AG04449 (cell line): Measurements from ENCODE around the gene KPTN.

Source experiments
- CTCF ChIA-PET: fragments of 350-600 bp; formaldehyde crosslinking; extraction: SDS; loops from one replicate; lab custom pipeline; 2021; ENCODE audit warnings: antibody characterized with exemption; lab: Yijun Ruan, JAX
- POLR2A ChIA-PET: fragments of 400-600, 350-600 bp; formaldehyde crosslinking; extraction: SDS; loops from one replicate; lab custom pipeline; 2020; ENCODE audit warnings: antibody characterized with exemption, inconsistent platforms; lab: Yijun Ruan, JAX
- DNase-seq: peaks from one replicate; pipeline ENCODE4 v3.0.0-alpha.2; 2010; ENCODE audit warnings: low read depth, low spot score
- H3K4me3 ChIP-seq: 2 replicates; pipeline ENCODE4 v1.5.1; 2011; ENCODE audit warnings: low read depth, mild to moderate bottlenecking, control low read depth, low read length
- TF ChIP-seq, protein P1 (sequence below): IDR thresholded peaks from one replicate; pipeline ENCODE4 v1.5.1; 2011; ENCODE audit warnings: mild to moderate bottlenecking, moderate library complexity, low read length, control low read depth, inconsistent platforms; ENCODE audit not compliant: insufficient read depth; ENCODE audit errors: missing control alignments

The KPTN gene

DNA sequence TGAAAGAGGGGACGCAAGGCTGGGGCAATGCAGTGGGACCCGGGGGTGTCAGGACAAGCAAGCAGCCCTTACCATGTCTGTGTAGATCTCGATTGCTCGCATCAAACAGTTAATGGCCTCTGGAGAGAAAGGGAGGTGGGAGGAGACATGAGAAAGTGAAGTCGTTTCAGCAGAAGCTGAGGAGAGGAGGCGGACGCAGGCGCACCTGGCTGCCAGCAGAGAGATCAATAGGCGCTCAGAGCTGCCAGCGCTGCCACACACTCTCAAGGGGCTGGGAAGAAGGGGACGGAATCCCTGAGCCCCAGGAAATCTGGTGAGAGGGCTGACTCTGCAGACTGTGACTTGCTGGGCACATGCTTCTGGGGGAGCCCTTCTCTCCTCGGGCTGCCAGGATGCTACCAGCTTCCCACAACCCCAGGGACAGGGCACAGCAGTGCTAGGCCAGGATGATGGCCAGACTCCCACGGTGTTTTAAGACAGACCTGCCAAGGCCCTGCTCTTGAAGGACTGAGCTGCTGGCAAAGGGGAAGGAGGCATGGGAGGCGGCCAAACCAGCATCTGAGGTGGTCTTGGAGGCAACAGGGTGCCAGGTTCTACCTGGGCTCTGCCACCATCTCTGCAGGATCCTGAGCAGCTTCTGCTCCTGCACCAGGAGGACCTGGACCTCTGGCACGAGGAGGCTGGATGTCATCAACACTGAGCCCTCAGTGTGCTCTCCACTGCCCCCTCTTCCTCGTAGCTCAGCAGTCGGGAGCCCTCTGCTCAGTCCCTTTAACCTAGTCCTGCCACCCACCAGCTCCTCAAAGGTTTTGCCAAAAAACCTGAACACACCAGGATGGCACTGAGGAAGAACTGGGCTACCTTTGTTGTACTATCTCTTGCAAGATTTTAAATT is 11.7 kb upstream of the KPTN start:
- POLR2A ChIA-PET = interaction anchor here (0.8 kb wide), 1 partner anchor 20 kb away, joined by 3 read pairs; the partner anchor contains the start of gene NAPA
- CTCF ChIA-PET = interaction anchor here (1.3 to 3.8 kb wide), 2 partner anchors 12 to 62 kb away, joined by 4 to 16 read pairs; partner anchors contain the start of gene KPTN
- DNase-seq = no peak
- no peak overlapping the region for H3K4me3 ChIP-seq
- TF ChIP-seq, protein P1, sequence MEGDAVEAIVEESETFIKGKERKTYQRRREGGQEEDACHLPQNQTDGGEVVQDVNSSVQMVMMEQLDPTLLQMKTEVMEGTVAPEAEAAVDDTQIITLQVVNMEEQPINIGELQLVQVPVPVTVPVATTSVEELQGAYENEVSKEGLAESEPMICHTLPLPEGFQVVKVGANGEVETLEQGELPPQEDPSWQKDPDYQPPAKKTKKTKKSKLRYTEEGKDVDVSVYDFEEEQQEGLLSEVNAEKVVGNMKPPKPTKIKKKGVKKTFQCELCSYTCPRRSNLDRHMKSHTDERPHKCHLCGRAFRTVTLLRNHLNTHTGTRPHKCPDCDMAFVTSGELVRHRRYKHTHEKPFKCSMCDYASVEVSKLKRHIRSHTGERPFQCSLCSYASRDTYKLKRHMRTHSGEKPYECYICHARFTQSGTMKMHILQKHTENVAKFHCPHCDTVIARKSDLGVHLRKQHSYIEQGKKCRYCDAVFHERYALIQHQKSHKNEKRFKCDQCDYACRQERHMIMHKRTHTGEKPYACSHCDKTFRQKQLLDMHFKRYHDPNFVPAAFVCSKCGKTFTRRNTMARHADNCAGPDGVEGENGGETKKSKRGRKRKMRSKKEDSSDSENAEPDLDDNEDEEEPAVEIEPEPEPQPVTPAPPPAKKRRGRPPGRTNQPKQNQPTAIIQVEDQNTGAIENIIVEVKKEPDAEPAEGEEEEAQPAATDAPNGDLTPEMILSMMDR = no peak

DNA sequence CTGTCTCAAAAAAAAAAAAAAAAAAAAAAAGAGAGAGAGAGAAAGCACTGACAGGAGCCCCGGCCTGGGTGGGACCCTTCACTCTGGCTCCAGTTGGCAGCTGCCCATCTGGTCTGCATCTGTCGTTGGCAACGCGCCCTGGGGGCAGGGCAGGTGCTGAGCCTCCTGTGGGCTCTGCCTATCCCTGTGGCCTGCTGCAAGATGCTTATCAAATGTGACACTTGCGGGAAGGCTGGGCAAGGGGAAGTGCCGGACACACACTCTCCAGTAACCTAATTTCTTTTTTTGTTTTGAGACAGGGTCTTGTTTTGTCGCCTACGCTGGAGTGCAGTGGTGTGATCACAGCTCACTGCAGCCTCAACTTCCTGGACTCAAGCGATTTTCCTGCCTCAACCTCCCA is 10.7 kb upstream of the KPTN start:
- H3K4me3 ChIP-seq = no peak overlapping the region
- no peak for DNase-seq
- POLR2A ChIA-PET = interaction anchor here (0.8 kb wide), 1 partner anchor 318 kb away, joined by 4 read pairs; no protein-coding TSS in a partner anchor
- CTCF ChIA-PET = interaction anchor here (1.2 to 3.8 kb wide), 4 partner anchors 11 to 61 kb away, joined by 4 to 16 read pairs (median 6); partner anchors contain the start of genes KPTN and NAPA
- TF ChIP-seq, protein P1 = no peak

DNA sequence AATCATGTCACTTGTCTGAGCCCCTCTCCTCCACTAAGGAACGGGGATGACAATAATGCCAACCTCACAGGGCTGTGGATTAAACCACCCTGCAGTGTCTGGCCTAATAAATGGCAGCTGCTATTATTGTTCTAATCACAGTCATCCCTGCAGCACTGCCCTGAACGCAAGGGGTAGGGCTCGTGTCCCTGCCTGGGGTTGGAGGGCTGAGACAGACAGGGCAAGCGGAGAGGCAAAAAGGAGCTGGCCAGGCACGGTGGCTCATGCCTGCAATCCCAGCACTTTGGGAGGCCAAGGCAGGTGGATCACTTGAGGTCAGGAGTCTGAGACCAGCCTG is 10.2 kb upstream of the KPTN start:
- CTCF ChIA-PET = interaction anchor here (1.2 to 3.8 kb wide), 4 partner anchors 10 to 60 kb away, joined by 4 to 16 read pairs (median 6); partner anchors contain the start of genes KPTN and NAPA
- TF ChIP-seq, protein P1 = no peak
- no peak for DNase-seq
- POLR2A ChIA-PET = no interaction called here
- no peak overlapping the region for H3K4me3 ChIP-seq

DNA sequence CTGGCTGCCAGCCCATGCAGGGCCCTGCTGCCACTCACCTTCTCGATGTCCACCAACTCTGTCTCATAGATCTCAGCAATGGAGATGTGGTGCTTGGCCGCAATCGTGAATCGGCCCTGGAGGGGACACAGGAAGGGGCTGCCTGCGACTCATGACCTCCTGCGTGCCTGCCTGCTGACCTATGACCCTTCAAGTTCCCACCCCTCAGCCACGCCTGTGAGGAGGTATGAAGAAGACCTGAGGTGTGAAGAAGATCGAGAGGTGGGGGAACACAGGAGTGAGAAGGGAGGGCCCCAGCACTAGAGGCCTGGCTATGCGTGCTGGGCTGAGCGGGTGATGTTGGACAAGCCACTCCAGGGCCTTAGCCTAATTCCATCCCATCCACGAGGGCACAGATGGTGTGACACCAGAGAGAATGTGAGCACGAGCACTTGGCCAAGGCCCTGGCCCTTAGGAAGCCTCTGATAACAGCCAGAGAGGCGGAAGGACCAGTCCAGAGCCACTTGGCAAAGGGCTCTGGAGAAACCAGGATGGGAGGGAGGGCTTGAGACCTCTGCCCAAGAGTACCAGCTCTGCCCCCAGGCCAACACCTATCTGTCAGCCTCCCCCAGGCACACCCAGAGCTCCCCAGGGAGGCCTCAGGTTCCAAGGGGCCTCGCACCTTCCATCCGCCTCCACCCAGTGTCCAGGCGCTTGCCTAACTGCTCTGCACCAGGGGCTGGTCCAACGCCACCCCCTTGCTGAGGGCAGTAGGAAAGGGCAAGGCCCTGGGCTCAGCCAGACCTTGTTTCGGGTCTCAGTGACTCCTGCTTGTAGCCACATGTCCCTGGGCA is 9.6 kb upstream of the KPTN start:
- TF ChIP-seq, protein P1 = no peak
- POLR2A ChIA-PET = interaction anchor here (1.2 kb wide), 1 partner anchor 10 kb away, joined by 5 read pairs; no protein-coding TSS in a partner anchor
- DNase-seq = no peak
- no peak overlapping the region for H3K4me3 ChIP-seq
- CTCF ChIA-PET = interaction anchor here (1.2 to 3.8 kb wide), 3 partner anchors 10 to 57 kb away, joined by 5 to 16 read pairs (median 6); partner anchors contain the start of genes KPTN and NAPA

DNA sequence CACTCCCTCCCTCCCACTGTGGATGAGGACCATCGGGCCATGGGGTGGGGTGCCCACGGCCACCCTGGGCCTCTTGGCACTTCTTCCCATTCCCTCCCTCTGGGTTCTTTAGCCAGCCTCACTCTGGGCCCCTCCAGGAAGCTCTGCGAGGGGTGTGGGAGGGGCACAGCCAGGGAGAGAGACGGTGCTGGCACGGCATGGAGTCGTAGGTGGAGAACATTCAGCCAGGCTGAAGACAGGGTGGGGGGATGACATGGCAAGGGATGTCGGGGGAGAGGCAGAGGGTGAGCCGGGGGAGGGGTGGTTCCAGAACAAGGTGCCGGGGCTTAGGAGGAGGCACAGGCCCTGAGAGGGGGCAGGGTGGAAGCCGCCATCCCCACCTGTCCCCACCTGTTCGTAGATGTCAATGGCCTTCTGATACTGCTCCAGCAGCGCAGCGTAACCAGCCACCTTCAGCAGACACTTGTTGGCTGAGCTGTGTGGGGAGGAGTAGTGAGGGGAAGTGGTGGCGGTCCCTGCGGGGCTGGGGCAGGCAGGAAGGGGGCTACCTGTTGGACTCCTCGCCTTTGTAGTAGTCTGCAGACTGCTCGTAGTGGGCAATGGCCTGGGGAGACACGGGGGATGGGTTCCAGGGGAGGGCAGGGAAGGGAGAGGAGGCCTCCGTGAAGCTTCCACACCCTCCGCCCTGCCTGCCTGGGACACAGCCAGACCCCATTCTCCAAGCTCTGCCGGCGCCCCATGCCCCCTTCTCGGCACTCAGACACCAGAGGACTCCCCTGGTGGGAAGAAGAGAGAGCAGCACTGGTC is 8.8 kb upstream of the KPTN start:
- ChIA-PET CTCF (interaction anchor here (3.8 kb wide), 1 partner anchor 9 kb away, joined by 16 read pairs; the partner anchor contains the start of gene KPTN), POLR2A (interaction anchor here (1.2 kb wide), 1 partner anchor 9 kb away, joined by 5 read pairs; no protein-coding TSS in a partner anchor)
- H3K4me3 ChIP-seq = no peak overlapping the region
- DNase-seq = no peak
- TF ChIP-seq, protein P1 = no peak
